Activated CD4-positive, CD25-positive, alpha-beta regulatory T cell treated with anti-CD3 and anti-CD28 coated beads, Interleukin-2, amount 50 U/mL, for 24 hours (primary cell): ENCODE measurements around the gene RPTOR.

Experiments
- ATAC-seq, 2 donors: fragments of 150-1000 bp; cut with Tn5 transposase; one replicate each; pipeline ENCODE4 v1.10.0; 2021; ENCODE audit warnings: mild to moderate bottlenecking in 1 of 2, moderate library complexity in 1 of 2

Gene RPTOR

DNA sequence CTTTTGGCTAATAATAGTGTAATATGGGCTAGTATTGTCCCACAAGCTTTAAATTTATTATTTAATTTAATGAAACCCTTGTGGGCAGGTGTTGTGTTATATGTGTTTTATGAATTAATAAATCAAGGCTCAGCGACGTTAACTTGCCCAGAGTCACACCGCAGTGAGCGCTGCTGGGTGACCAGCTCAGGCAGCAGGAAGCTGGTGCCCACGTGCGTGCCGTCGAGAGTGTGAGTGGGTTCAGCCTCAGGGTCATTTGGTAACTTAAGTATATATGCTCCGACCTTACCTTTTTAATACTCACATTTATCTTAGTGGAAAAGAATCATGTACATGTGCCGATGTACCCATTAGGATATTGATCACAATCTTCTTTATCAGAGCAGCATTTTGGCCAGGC is 309.6 kb downstream of the RPTOR start:
- no peak for ATAC-seq

DNA sequence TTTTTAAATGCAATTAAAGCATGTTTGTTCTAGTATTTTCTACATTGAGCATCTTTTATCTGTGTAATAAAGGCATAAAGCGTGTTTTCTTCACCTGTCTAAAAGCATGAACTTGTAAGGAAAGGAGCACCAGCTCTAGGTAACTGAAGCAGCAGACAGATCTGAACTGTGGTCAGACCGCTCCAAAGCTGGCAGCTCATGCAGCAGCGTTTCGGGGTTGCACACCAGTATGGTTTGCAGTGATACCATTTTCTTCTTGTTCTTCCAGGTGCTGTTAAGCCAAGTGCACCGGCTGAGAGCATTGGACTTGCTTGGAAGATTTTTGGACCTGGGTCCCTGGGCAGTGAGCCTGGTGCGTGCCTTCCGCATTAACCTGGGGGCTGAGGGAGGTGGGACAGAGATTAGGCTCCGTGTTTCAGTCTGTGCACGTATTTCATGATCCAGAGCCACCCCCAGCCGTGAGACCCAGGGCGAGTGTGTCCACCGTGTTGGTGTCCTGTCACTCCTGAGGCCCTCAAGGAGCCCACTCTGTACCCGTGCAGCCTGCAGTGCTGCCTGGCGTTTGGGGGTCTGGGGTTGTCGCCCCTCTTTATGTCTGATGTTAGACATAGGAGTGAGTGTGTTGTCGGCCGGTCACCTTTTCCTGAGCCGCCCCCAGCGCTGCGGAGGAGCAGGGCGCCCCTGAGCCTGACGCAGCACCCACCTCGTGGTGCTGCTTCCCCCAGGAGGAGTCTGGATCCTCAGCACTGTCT is 310.7 kb downstream of the RPTOR start:
- no peak for ATAC-seq

DNA sequence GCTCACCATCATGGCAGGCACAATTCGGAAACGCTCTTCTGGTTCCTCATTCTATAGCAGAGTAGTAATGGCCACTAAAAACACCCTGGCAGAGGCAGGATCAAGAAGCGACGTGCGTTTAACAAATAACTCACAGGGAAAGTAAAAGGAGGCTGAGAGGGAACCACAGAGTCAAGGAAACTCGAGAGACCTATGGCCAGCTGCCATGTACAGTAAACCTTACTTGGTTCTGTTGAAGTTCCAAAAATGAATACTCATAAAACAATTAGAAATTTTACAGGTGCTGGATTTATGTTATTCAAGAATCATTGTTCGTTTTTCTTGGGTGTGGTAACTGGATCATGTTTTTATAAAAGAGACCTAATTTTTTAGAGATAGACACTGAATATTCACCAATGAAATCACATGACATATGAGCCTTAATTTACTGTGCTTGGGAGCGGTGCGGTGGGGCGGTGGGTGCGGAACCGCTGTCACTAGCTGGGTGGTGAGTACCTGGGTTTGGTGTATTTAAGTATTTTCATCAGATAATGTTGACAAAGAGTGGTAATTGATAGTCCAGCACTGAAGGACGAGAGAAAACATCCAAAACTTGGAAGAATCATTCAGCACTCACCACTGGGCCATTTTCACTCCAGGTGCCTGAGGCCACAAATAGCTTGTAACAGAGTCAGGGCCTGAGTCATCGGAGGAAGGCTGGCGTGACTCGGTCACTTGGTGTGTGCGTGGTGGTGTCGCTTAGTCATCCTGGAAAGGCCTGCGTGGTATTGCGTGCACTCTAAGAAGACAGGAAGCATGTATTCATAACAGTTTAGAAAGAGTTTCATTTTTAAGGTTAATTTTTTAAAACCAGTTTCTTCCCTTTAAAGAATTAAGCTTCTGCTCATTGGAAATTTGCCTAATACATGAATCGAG is 311.6 kb downstream of the RPTOR start:
- peak; percentile 100 for ATAC-seq

DNA sequence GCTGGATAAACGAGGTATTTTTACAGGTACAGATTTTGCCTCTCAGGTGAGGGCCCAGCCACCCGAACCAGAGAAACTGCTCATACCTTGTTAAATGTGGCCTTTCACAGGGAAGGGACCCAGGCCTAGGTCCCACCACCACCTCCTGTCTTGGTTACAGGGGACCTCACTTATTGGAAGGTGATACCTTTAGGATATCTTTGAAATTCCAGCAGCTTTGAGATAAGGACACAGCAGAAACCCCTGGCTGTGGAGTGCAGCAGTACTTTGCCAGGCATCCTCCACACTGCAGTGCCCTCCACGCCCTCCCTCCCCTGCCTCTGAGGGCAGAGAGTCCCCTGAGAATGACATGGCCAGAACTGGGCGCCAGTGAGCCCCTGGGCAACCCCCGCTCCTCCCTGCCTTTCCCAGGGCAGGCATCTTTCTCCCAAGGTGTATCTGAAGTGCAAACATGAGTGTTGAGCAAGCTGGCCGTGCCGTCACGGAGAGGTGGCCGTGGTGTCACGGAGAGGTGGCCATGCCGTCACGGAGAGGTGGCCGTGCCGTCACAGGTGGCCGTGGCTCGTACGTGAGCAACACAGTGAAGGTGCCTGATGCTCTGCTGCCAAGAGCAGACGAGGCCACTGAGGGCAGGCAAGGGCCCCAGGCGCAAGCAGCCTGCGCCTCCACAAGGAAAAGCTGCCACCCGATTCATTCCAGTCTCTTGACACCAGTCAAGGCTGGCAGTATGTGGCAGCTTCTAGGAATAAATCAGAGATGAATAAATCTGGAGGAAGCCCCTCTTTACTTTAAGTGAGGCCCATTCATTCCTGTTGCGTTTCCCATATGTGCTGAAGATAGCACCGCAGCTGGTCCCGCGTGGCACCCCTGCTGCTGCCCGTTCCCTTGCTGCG is 312.5 kb downstream of the RPTOR start:
- peak in 1 of 2 donors; percentile 42 for ATAC-seq

DNA sequence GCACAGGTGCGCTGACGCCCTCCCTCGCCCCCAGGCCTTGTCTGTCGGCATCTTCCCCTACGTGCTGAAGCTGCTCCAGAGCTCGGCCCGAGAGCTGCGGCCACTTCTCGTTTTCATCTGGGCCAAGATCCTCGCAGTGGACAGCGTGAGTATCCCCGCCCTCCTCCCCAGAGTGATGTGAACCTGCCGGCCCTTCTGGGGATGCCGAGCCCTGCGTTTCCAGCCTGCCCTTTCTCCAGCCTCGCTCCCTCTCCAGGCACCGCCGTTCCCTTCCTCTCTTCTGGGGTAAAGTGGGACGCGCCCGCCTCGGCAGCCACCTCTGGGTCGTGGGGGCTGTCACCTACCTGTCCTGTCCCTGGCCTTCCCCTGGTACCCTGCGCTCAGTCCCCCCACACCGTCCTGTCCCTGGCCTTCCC is 313.1 kb downstream of the RPTOR start:
- ATAC-seq, result no peak

DNA sequence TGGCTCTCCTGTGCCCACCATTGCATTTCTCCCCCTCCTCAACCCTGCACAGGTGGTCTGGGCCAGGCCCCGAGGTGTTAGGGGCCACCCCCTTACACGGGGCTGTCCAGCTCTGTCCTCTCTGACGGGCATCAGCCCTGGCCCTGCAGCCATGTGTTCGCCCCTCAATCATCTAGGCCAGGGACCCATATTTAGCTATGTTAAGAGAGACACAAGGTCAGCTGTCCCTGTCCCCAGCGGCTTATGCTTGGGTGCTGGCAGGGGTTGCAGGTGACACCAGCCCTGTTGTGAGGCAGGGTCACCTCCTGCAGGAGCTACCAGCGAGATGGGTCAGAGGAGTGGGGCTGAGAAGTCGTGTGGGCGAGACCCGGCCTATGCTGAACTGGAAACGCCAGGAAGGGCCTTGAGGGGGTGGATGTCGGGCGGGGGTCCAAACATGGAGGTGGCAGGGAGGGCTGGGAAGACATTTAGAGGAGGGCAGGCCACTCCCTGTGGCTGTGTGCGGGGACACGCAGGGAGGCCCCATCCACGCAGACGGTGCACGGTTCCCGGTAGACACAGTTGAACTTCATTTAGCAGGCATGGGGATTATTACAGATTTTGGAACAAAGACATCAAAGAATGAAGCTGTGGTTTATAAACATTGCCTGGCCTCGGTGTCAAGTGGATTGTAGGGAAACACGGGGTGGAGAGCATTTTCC is 313.8 kb downstream of the RPTOR start:
- ATAC-seq, result no peak

DNA sequence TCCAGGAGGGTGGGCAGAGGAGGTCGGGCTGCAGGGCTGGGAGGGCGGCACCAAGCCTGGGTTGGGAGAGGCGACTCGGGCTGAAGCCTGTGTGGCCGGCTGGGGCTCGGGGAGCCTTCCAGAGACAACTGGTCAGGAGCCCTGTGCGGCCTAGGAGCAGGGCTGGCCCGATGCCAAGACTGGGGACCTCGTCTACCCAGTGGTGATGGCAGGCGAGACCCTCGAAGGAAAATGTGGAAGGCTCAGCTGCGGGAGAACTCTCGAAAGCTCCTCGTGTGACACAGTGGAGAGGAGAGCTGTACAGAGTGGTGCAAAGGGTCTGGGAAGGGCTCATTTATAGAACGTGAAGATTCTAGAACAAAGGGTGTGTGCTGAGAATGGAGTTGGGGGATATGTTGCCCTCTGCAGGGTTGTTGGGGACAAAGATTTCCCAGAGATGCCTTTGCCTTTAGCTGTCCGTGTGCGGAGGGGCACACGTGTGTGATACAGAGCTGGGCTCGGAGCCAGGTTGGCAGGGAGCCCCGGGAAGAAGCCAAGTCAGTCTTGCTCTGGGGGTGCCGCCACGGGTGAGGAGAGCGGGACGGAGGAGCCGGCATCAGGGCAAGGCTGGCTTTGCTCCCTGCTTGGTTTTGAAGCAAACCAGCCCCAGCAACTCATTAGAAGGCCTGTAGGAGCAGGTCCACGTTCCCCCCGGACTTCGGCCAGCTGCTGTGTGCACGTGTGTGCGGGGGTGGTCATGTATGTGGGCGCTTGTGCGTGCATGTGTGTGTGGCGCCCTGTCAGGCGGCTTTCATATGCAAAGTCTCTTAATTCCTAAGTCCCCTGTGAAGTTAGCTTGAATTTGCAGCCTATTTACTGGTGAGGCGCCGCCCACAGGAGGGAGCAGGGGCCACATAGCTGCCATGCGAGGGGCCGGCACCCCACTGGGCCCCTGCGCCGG is 314.6 kb downstream of the RPTOR start:
- ATAC-seq, result no peak

DNA sequence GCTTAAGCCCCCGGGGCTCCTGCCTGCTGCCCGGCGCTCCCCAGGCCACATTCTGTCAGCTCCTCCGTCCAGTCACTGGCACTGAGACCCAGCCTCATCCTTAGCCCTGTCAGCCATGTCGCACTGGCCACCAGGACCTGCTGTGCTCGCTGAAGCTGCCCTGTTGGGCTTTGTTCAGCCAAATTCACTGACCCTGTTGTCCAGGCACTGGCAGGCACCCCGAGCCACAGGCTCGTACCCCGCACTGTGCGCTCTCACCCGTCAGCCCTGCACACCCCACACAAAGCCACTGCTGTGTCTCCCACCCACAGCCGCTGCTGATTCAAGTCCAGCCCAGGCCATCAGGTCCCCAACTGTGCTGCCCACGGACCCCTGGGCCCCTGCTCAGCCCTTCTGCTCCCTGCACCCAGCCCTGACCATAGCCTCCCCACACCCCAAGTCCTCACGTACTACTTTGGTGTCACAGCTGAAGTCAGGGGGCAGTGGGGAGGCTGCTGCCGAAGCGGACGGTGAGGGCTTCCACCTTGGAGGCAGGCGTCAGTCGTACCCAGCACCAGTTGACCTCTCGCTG is 315.5 kb downstream of the RPTOR start:
- ATAC-seq, result no peak

DNA sequence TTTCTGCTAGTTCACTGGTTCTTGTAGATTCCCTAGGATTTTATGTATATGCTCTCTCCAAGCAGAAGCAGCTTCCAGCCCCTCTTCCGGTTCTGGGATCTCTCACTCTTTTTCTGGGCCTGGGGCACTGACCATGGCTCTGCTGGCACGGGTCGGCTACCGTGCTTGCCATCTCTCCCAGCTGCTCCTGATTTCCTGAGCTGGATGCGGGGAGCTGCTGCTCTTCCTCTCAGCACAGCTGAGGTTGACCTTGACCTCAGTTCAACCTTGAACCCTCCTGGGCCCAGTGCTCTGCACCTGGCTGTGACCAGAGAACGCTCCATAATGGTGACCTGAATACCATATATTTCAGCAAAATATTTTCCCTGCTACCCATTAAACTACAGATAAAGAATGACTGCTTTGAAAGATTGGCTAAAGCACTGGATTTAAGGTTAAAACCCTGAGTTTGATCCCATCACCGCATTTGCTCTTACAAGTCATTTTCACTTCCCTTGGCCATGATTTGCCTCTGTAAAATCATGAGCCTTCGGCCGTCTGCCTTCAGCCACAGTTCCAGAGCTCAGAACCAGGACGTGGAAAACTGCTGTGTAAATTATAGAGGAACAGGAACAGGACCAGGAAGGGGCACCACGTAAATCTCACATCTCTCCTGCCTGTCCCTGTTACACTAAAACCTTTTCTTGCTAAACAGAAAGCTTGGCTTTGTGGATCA is 316.2 kb downstream of the RPTOR start:
- no peak for ATAC-seq

DNA sequence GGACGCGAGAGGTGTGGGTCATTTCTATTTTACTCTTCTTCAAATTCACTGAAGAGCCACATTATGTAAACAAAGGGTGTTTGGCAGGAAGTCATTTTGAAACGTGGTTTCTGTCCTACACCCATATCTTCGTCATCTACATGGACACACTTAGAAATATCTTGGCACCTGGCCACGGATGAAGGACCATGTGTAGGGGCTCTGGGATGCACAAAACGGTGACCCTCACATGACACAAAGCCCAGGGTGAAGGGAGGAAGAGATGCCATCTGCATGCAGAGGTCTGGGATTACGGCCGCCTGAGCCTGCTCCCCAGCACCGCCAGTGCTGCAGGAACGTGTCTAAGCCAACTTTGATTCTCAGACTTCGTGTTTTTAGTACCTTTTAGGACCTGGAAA is 316.8 kb downstream of the RPTOR start:
- ATAC-seq, result no peak

DNA sequence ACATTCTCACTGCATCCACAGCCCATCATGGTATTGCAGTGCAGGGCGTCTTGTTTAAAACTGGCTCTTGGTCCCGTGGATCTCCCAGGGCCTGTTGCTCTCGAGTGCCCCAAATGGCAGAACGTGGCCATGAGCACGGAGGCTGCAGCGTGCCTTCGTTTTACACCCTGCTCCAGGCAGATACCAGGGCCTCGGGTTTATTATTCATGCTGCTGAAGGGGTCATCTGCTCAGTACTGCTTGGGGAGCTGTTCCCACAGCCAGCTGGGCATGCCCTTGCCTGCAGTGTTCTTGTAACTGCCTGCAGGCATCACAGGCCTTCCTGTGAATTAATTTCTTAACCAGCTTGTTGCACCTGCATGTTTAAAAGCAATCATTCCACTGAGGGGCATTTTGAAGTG is 317.3 kb downstream of the RPTOR start:
- ATAC-seq, result peak; percentile 58 to 67

DNA sequence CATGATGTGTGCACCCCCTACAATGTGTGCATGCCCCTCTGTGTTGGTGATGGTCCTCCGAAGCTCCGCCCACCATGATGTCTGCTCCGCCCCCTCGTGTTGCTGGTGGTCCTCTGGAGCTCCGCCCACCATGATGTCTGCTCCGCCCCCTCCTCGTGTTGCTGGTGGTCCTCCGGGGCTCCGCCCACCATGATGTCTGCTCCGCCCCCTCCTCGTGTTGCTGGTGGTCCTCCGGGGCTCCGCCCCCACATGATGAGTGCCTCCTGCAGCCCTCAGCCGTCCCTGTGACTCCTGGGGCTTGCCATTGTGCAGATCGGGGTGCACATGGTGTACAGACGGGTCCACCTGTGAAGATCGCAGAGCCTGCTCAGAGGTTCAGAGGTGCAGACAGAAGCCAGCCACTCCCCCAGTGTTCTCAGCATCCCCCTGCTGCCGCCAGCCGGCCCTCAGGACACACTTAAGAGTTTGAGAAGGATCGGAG is 317.9 kb downstream of the RPTOR start:
- no peak for ATAC-seq

DNA sequence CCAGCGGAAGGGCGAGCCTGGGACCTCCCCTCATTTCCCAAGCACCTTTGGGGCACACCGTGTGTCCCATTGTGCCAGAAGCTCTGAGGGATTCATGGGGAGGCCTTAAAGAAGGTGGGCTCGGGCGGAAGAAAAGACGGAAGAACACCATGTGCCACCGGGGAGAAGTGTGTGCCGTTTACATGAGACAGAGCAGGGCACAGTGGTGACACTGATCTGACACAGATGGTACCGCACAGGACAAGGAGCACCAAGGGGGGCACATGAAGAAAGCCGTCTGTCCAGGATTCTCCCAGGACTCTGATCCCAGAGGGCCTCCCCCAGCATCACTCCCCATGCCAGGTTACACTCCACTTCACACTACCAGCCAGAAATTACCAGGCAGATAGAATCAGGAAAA is 318.3 kb downstream of the RPTOR start:
- ATAC-seq, result no peak

DNA sequence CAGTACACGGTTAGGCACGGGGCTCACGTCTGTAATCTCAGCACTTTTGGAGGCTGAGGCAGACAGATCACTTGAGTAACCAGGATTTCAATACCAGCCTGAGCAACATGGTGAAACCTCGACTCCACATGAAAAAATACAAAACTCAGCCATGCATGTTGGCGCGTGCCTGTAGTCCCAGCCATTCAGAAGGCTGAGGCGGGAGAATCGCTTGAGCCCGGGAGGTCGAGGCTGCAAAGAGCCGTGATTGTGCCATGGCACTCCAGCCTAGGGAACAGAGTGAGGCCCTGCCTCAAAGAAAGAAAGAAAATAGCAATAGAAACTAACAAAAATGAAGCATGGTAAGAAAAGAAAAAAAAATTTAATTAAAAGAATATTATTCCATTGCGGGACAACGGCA is 319.0 kb downstream of the RPTOR start:
- ATAC-seq, result no peak

DNA sequence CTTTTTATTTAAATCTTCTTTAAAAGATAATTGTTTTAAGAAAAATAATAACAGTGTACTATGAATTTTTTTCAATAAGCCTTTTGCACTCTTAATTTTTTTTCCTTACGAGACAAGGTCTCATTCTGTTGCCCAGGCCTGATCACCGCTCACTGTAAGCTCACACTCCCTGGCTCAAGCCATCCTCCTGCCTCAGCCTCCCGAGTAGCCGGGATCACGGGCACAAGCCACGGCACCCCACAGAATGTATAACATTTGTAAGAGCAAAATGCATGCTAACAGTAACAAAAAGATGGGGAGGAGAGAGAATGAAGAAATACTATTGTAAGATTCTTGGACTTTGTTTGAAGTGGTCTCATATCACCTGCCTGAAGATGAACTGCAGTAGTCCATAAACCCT is 320.1 kb downstream of the RPTOR start:
- no peak for ATAC-seq

DNA sequence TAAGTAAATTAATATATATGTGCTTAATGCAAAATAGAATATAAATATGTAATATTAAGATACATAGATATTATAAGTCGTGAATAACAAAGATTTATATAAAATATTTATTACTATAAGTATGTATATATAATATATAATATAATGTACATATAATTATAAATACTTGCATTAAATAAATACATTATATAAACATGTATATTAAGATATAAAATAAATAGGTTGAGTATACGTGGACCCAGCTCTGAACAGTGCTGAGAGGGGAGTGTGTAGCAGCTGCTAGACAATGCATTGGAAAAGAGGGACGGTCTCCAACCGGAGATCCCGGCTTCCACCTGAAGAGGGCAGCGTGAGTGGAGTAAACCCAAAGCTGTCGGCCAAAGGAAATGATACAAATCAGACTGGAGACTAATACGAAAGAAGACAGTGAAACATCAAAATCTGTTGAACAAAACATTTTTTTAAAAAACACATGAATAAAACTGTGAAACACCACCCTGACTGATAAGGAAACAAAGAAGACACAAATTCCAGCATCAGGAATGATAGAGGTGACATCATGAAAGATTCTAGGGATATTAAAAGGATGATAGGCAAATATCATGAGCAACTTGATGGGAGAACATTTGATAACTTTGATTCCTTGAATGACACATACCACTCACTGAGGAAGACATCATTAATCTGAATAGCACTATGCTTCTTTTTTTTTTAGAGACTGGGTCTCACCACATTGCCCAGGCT is 321.6 kb downstream of the RPTOR start:
- peak; percentile 55 to 59 for ATAC-seq

DNA sequence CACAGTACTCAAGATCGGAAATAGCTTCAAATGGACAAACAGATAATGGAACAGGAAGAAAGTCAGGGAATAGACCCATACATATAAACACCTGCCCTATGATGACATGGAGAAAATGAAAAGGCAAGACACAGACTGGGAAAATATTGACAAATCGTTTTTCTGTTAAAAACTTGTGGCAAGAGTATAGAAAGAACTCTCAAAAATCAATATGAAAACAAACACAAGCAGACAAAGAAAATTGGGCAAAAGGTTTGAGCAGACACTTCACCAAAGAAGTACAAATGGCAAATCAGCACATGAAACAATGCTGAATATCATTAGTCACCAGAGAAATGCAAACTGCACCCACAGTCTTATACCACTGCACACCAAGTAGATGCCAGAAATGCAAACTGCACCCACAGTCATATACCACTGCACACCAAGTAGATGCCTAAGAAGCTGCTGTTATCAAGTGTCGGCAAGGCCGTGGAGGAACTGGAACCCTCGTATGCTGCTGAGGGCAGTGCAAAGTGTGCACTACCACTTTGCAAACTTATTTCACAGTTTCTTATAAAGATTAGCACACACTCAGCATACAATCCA is 323.5 kb downstream of the RPTOR start:
- peak; percentile 55 to 63 for ATAC-seq

DNA sequence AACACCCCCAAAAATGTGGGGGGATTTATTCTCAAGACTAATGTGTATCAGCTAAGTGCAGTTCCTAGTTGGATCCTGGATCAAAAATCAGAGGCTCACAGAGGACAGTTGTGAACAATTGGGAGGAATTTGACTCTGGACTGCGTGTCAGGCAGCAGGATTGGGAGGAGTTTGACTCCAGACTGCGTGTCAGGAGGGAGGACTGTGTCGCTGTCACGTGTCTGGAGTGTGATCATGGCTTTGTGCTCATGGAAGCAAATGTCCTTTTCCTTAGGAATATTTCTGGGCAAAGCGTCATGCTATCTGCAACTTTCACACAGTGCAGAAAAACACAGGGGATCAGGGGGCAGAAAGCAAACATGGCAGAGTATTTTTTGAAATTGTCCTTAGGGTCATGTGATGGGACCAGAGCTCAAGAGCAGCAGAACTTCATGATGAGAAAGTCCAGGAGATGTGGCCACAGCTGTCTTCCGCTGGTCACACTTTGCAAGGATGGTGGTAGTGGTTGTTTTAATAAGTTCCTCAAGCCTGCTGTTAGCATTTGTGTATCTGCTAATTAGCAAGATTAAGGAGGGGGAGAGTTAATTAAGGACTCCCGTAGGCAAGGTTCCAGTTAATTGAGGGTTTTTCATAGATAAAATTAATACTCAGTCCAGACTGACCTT is 325.0 kb downstream of the RPTOR start:
- ATAC-seq, result no peak
